SK-N-SH (cell line): ENCODE data around the gene ATP2B2. TPM values are rescaled to one million over a fixed set of nuclear protein-coding genes. Genes with fewer than 3 reads are reported as not detected.

Experiments
- CTCF ChIA-PET: fragments of 300-600, 350-600 bp; formaldehyde crosslinking; extraction: SDS; loops from one replicate; lab custom pipeline; 2021; lab: Yijun Ruan, JAX
- POLR2A ChIA-PET: fragments of 350-600 bp; sonication (Branson Sonifier 250); formaldehyde crosslinking; extraction: SDS; loops from one replicate; lab custom pipeline; 2020; ENCODE audit warnings: antibody characterized with exemption, inconsistent platforms; lab: Yijun Ruan, JAX
- DNase-seq: peaks from one replicate; pipeline ENCODE4 v3.0.0; 2012
- H2AFZ ChIP-seq: fragments of 200-600 bp; sonication (generic); 2 replicates; pipeline ENCODE4 v1.8.1; 2016; ENCODE audit warnings: antibody characterized with exemption, mild to moderate bottlenecking, low read depth
- H3F3A ChIP-seq: fragments of 200-600 bp; sonication (generic); replicated peaks from 2 replicates; pipeline ENCODE3; 2016; ENCODE audit warnings: antibody characterized with exemption, mild to moderate bottlenecking; ENCODE audit not compliant: insufficient read depth
- H3K27ac ChIP-seq, 2 experiments: fragments of 200-500 bp in 1 of 2; fragments of 200-600 bp in 1 of 2; sonication (Bioruptor generic) in 1 of 2; sonication (generic), shearing (Covaris generic) in 1 of 2; 2 replicates each; pipeline versions ENCODE4 v1.5.1 to v1.6.1; 2014 to 2016; ENCODE audit warnings: low read depth in 2 of 2, inconsistent platforms in 1 of 2, low read length in 1 of 2, mild to moderate bottlenecking in 1 of 2, mixed read lengths in 1 of 2
- H3K27me3 ChIP-seq: fragments of 200-600 bp; sonication (generic), shearing (Covaris generic); 2 replicates; pipeline ENCODE4 v1.6.1; 2016; ENCODE audit warnings: mixed run types; ENCODE audit not compliant: insufficient read depth
- H3K36me3 ChIP-seq, 2 experiments: fragments of 200-500 bp in 1 of 2; fragments of 200-600 bp in 1 of 2; sonication (Bioruptor generic) in 1 of 2; sonication (generic) in 1 of 2; replicated peaks in 1 of 2; 2 replicates each; pipeline versions ENCODE3 to v1.5.1; 2014 to 2016; ENCODE audit warnings: low read length in 1 of 2, mild to moderate bottlenecking in 1 of 2; ENCODE audit not compliant: insufficient read depth in 2 of 2, control insufficient read depth in 1 of 2
- H3K4me1 ChIP-seq, 2 experiments: fragments of 200-500 bp in 1 of 2; fragments of 200-600 bp in 1 of 2; sonication (Bioruptor generic) in 1 of 2; sonication (generic), shearing (Covaris generic) in 1 of 2; 2 replicates each; pipeline versions ENCODE4 v1.5.1 to v1.6.1; 2014 to 2016; ENCODE audit warnings: low read depth in 1 of 2, low read length in 1 of 2, mixed run types in 1 of 2; ENCODE audit not compliant: insufficient read depth in 2 of 2, control insufficient read depth in 1 of 2
- H3K4me2 ChIP-seq: fragments of 200-600 bp; sonication (generic), shearing (Covaris generic); 2 replicates; pipeline ENCODE4 v1.6.1; 2017; ENCODE audit warnings: mixed run types
- H3K4me3 ChIP-seq, 2 experiments: fragments of 200-500 bp in 1 of 2; fragments of 200-600 bp in 1 of 2; sonication (Bioruptor generic) in 1 of 2; sonication (generic), shearing (Covaris generic) in 1 of 2; 2 replicates each; pipeline versions ENCODE4 v1.5.1 to v1.8.1; 2014 to 2016; ENCODE audit warnings: low read depth in 2 of 2, inconsistent platforms in 1 of 2, low read length in 1 of 2, mild to moderate bottlenecking in 1 of 2, mixed read lengths in 1 of 2, moderate library complexity in 1 of 2
- H3K79me2 ChIP-seq: fragments of 200-600 bp; sonication (generic); 2 replicates; pipeline ENCODE4 v1.8.1; 2017; ENCODE audit warnings: mild to moderate bottlenecking; ENCODE audit not compliant: insufficient read depth
- H3K9ac ChIP-seq: fragments of 200-600 bp; sonication (generic); 2 replicates; pipeline ENCODE4 v1.6.1; 2017; ENCODE audit warnings: mixed run types
- H3K9me2 ChIP-seq: fragments of 200-600 bp; sonication (generic); 2 replicates; pipeline ENCODE4 v1.6.1; 2017; ENCODE audit warnings: mixed run types
- H3K9me3 ChIP-seq: fragments of 200-600 bp; sonication (generic); 2 replicates; pipeline ENCODE4 v1.6.1; 2017; ENCODE audit warnings: mixed run types, mild to moderate bottlenecking, moderate library complexity
- H4K20me1 ChIP-seq: fragments of 200-600 bp; sonication (generic); 2 replicates; pipeline ENCODE4 v1.6.1; 2017; ENCODE audit warnings: mild to moderate bottlenecking, mixed run types; ENCODE audit not compliant: insufficient read depth
- CHD2 ChIP-seq: fragments of 150-350 bp; IDR thresholded peaks from 2 replicates; pipeline ENCODE4 v1.6.1; 2018; ENCODE audit warnings: low read length; ENCODE audit not compliant: partially characterized antibody
- ELF1 ChIP-seq: IDR thresholded peaks from 2 replicates; pipeline ENCODE4 v1.4.0; 2012
- EP300 ChIP-seq, 2 experiments: IDR thresholded peaks; 2 replicates each; pipeline versions ENCODE4 v1.4.0 to v1.6.1; 2012; ENCODE audit warnings: borderline replicate concordance in 1 of 2, low read depth in 1 of 2, low read length in 1 of 2
- EZH2phosphoT487 ChIP-seq: fragments of 200-600 bp; sonication (generic); IDR thresholded peaks from 2 replicates; pipeline ENCODE4 v1.6.1; 2017; ENCODE audit warnings: low read depth, mixed run types, mild to moderate bottlenecking, antibody characterized with exemption, moderate library complexity, borderline replicate concordance
- GATA2 ChIP-seq: sonication (generic); formaldehyde crosslinking; IDR thresholded peaks from 2 replicates; pipeline ENCODE4 v1.5.0; 2020; ENCODE audit warnings: mild to moderate bottlenecking, missing genetic modification reagents
- MXI1 ChIP-seq: IDR thresholded peaks from 2 replicates; pipeline ENCODE4 v1.6.1; 2012; ENCODE audit warnings: mild to moderate bottlenecking, low read depth, low read length, improper control_type of control experiment
- NFIC ChIP-seq: IDR thresholded peaks from 2 replicates; pipeline ENCODE4 v1.4.0; 2012; ENCODE audit warnings: borderline replicate concordance
- TEAD4 ChIP-seq: IDR thresholded peaks from 2 replicates; pipeline ENCODE4 v1.4.0; 2012; ENCODE audit warnings: mild to moderate bottlenecking, borderline replicate concordance; ENCODE audit not compliant: insufficient read depth
- USF1 ChIP-seq: IDR thresholded peaks from 2 replicates; pipeline ENCODE4 v1.4.0; 2012; ENCODE audit warnings: low read depth, borderline replicate concordance
- YY1 ChIP-seq: IDR thresholded peaks from 2 replicates; pipeline ENCODE4 v1.4.0; 2012; ENCODE audit warnings: low read depth, mild to moderate bottlenecking
- WGBS: methylation state at CpG from one replicate; pipeline ENCODE4 v1.1.6; 2017; ENCODE audit warnings: low lambda C conversion rate; 5-methylcytosine and 5-hydroxymethylcytosine counted together
- polyA plus RNA-seq, 3 experiments: library from polyadenylated mRNA; depleted of rRNA; stranded (reverse); fragments of >200 nt; gene quantifications; 2 replicates each; pipeline ENCODE4 v1.2.3, GENCODE V29; 2012
- TF ChIP-seq, protein P1 (sequence below): IDR thresholded peaks from 2 replicates; pipeline ENCODE4 v1.6.1; 2012; ENCODE audit warnings: mild to moderate bottlenecking, low read depth, low read length, moderate library complexity

Gene ATP2B2
- polyA plus RNA-seq, 1 of the 3 experiments (the other 2 are of a cell fraction) = 0.15 TPM

GRCh38 chr3:10468613-10469354 lies 36.6 kb downstream of the ATP2B2 start:
- Histone ChIP-seq H3K9me2 (no peaks in the 10 kb centered on the region), H2AFZ (no peak overlapping the region), H4K20me1 (no peaks in the 10 kb centered on the region), H3K27me3 (peaks cover 5% of the 10 kb centered on the region; the same call in 1 of the 2 replicates), H3K27ac (peak overlapping the region in 1 of 2 experiments; percentile 50; a peak in 1 of 4 replicates), H3K79me2 (no peaks in the 10 kb centered on the region), H3K36me3 (no peaks in the 10 kb centered on the region), H3F3A (no peaks in the 10 kb centered on the region), H3K4me3 (no peak overlapping the region), H3K9me3 (no peaks in the 10 kb centered on the region), H3K4me1 (peaks cover 0 to 30% of the 10 kb centered on the region in 2 experiments; a peak in 2 of 4 replicates), H3K4me2 (no peak overlapping the region), H3K9ac (no peak overlapping the region)
- ChIA-PET POLR2A (interaction anchor here (0.6 kb wide), 1 partner anchor 68 kb away, joined by 3 read pairs; no protein-coding TSS in a partner anchor), CTCF (interaction anchor here (1.0 to 2.4 kb wide), 3 partner anchors 51 to 270 kb away, joined by 3 to 12 read pairs (median 3); no protein-coding TSS in a partner anchor)
- 24% methylated on average over 13 of the region's 13 CpGs for WGBS
- peak; percentile 73 for DNase-seq
- TF ChIP-seq, protein P1, sequence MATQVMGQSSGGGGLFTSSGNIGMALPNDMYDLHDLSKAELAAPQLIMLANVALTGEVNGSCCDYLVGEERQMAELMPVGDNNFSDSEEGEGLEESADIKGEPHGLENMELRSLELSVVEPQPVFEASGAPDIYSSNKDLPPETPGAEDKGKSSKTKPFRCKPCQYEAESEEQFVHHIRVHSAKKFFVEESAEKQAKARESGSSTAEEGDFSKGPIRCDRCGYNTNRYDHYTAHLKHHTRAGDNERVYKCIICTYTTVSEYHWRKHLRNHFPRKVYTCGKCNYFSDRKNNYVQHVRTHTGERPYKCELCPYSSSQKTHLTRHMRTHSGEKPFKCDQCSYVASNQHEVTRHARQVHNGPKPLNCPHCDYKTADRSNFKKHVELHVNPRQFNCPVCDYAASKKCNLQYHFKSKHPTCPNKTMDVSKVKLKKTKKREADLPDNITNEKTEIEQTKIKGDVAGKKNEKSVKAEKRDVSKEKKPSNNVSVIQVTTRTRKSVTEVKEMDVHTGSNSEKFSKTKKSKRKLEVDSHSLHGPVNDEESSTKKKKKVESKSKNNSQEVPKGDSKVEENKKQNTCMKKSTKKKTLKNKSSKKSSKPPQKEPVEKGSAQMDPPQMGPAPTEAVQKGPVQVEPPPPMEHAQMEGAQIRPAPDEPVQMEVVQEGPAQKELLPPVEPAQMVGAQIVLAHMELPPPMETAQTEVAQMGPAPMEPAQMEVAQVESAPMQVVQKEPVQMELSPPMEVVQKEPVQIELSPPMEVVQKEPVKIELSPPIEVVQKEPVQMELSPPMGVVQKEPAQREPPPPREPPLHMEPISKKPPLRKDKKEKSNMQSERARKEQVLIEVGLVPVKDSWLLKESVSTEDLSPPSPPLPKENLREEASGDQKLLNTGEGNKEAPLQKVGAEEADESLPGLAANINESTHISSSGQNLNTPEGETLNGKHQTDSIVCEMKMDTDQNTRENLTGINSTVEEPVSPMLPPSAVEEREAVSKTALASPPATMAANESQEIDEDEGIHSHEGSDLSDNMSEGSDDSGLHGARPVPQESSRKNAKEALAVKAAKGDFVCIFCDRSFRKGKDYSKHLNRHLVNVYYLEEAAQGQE = no peak
- TF ChIP-seq YY1 (no peak), NFIC (no peak), EP300 (IDR thresholded peaks at IDR 0.05; ENCODE audit: borderline replicate concordance in 1 of 2, low read depth in 1 of 2, low read length in 1 of 2) (0 out of 4 replicates have a peak, but pooled peaks of 1 of the 2 experiments have one; percentile 25), USF1 (no peak), MXI1 (0 out of 2 replicates have a peak, but pooled peaks have one; percentile 21), TEAD4 (no peak), GATA2 (no peak), ELF1 (no peak)

- H3K9ac ChIP-seq = no peak overlapping the region
- CTCF ChIA-PET = no interaction called here
- no peaks in the 10 kb centered on the region for H3K79me2 ChIP-seq
- TF ChIP-seq GATA2 = peak; percentile 12; the same call in 1 of the 2 replicates
- TF ChIP-seq CHD2 = no peak
- TF ChIP-seq EZH2phosphoT487 = no peak
- 0 out of 4 replicates have a peak, but pooled peaks of 1 of the 2 experiments have one; percentile 21 for TF ChIP-seq EP300 (IDR thresholded peaks at IDR 0.05; ENCODE audit: borderline replicate concordance in 1 of 2, low read depth in 1 of 2, low read length in 1 of 2)
- TF ChIP-seq, all 33 proteins: peak for 2
- no peak overlapping the region for H3K4me3 ChIP-seq
- no peak overlapping the region for H2AFZ ChIP-seq
- H3K4me2 ChIP-seq = no peak overlapping the region
- peak; percentile 66 for DNase-seq
- H3K27ac ChIP-seq = no peak overlapping the region; a peak in 1 of 4 replicates
- WGBS = 23% methylated on average over 9 of the region's 11 CpGs
- no peaks in the 10 kb centered on the region for H3K9me2 ChIP-seq
- H3K27me3 ChIP-seq = peaks cover 5% of the 10 kb centered on the region; the same call in 1 of the 2 replicates
- no peaks in the 10 kb centered on the region for H3K9me3 ChIP-seq
- POLR2A ChIA-PET = no interaction called here
- peaks cover 0 to 30% of the 10 kb centered on the region in 2 experiments; a peak in 2 of 4 replicates for H3K4me1 ChIP-seq
- no peaks in the 10 kb centered on the region for H4K20me1 ChIP-seq
- no peaks in the 10 kb centered on the region for H3F3A ChIP-seq
- H3K36me3 ChIP-seq = no peaks in the 10 kb centered on the region
Measured at GRCh38 chr3:10467904-10468612, 37.3 kb downstream of the ATP2B2 start.
